Spleen (tissue), 11 donors: ENCODE results near the gene DEAF1. TPM values are rescaled to one million over a fixed set of nuclear protein-coding genes. Genes with fewer than 3 reads are reported as not detected.

Experiments
- DNase-seq: peaks from one replicate; pipeline ENCODE4 v3.0.0-alpha.2; 2020
- H3K27ac ChIP-seq, 8 donors: fragments of 200-600 bp; sonication (generic) in 7 of 8; 1 replicate in 4 of 8; 2 replicates in 4 of 8; pipeline versions ENCODE4 v1.5.0 to v1.8.0; 2016 to 2021; ENCODE audit warnings: inconsistent platforms in 4 of 8, mild to moderate bottlenecking in 4 of 8, moderate library complexity in 1 of 8
- H3K27me3 ChIP-seq, 7 donors: fragments of 200-600 bp; sonication (generic) in 6 of 7; replicated peaks in 1 of 7; 1 replicate in 4 of 7; 2 replicates in 3 of 7; pipeline versions ENCODE4 v1.5.0 to v1.8.0; 2016 to 2021; ENCODE audit warnings: inconsistent platforms in 3 of 7, mild to moderate bottlenecking in 1 of 7
- H3K36me3 ChIP-seq, 6 donors: fragments of 200-600 bp; sonication (generic) in 5 of 6; 1 replicate in 4 of 6; 2 replicates in 2 of 6; pipeline versions ENCODE4 v1.5.0 to v1.8.0; 2016 to 2021; ENCODE audit warnings: inconsistent platforms in 2 of 6
- H3K4me1 ChIP-seq, 6 donors: fragments of 200-600 bp; sonication (generic) in 5 of 6; 1 replicate in 3 of 6; 2 replicates in 3 of 6; pipeline versions ENCODE4 v1.5.0 to v1.8.0; 2016 to 2021; ENCODE audit warnings: inconsistent platforms in 3 of 6
- H3K4me3 ChIP-seq, 8 donors: fragments of 200-600 bp; sonication (generic) in 7 of 8; 1 replicate in 4 of 8; 2 replicates in 4 of 8; pipeline versions ENCODE4 v1.5.0 to v1.8.0; 2016 to 2021; ENCODE audit warnings: inconsistent platforms in 4 of 8, mild to moderate bottlenecking in 4 of 8, moderate library complexity in 2 of 8
- H3K9me3 ChIP-seq, 8 donors: fragments of 200-600 bp; sonication (generic) in 7 of 8; 1 replicate in 4 of 8; 2 replicates in 4 of 8; pipeline versions ENCODE4 v1.5.0 to v1.8.0; 2016 to 2021; ENCODE audit warnings: inconsistent platforms in 4 of 8
- CTCF ChIP-seq, 11 experiments: fragments of 200-600 bp in 7 of 11; fragments of 450-650 bp in 4 of 11; sonication (generic) in 4 of 11; IDR thresholded peaks in 8 of 11; conservative IDR thresholded peaks in 3 of 11; 1 replicate in 7 of 11; 2 replicates in 4 of 11; pipeline versions ENCODE4 v1.4.0 to v1.8.0; 2016 to 2021; ENCODE audit warnings: antibody characterized with exemption in 11 of 11, inconsistent platforms in 4 of 11, mild to moderate bottlenecking in 1 of 11
- POLR2A ChIP-seq, 3 donors: fragments of 450-650 bp; IDR thresholded peaks; one replicate each; pipeline ENCODE4 v1.5.1; 2017; ENCODE audit warnings: antibody characterized with exemption in 3 of 3, mild to moderate bottlenecking in 1 of 3
- POLR2AphosphoS5 ChIP-seq, 3 donors: sonication (generic); formaldehyde crosslinking; IDR thresholded peaks; one replicate each; pipeline ENCODE4 v1.5.1; 2017; ENCODE audit warnings: antibody characterized with exemption in 3 of 3
- WGBS, 5 donors: extraction: QIAGEN DNeasy Blood & Tissue Kit in 3 of 5; methylation state at CpG; one replicate each; pipeline versions ENCODE4 v1.1.5 to v1.1.7; 2013 to 2018; 5-methylcytosine and 5-hydroxymethylcytosine counted together
- intact Hi-C: fragments of 100-400 bp; cut with DNase I; formaldehyde crosslinking; loops from one replicate; pipeline ENCODE4 v1.15.0; 2023; ENCODE audit warnings: low total_unique reads
- polyA plus RNA-seq, 3 donors: library from polyadenylated mRNA; stranded (reverse); fragments of 200-250 nt; gene quantifications; one replicate each; pipeline ENCODE4 v1.2.1, GENCODE V29; 2013
- total RNA-seq, 7 donors: library from RNA; depleted of rRNA in 3 of 7; stranded (reverse); fragments of >200 nt in 3 of 7; fragmentation: NEBNext Ultra II Directional in 4 of 7; extraction: Animal tissue kit (Norgen Biotek cat#: 25700) in 4 of 7; gene quantifications; one replicate each; pipeline versions ENCODE4 v1.1.0 to v1.2.1, GENCODE V29; 2016 to 2021
- donor health status: healthy with polysubstance abuse.
- donor health status: DM: no; HTN: no; CAD: no; lungs with moderate emphysema.
- donor health status: DM: no; HTN: no; CAD: no.
- donor health status: Bipolar disorder and iron deficiency.
- donor health status: healthy.
- donor health status: DM: no; HTN: no; CAD: no.
- donor health status: DM: yes; HTN: yes; CAD: no.

The DEAF1 gene
- total and polyA plus RNA-seq, 10 donors: 21.8 to 44.9 (median 30.1) TPM

GRCh38 chr11:616320-617198, 78.5 kb downstream of the DEAF1 start:
- H3K4me1 ChIP-seq: peaks cover 21 to 68% (median 43%) of the 10 kb centered on the region in 6 donors
- H3K9me3 ChIP-seq: no peaks in the 10 kb centered on the region
- peaks cover 4 to 54% (median 28%) of the 10 kb centered on the region in 6 donors for H3K36me3 ChIP-seq
- peak overlapping the region in 7 of 8 donors; percentile 55 to 91 (median 67) for H3K4me3 ChIP-seq
- H3K27me3 ChIP-seq: no peaks in the 10 kb centered on the region
- 61 to 77% (median 65%) methylated on average over 31 to 39 of the region's 39 CpGs for WGBS, 5 donors
- H3K27ac ChIP-seq: peak overlapping the region; percentile 89 to 98 (median 96)
- intact Hi-C loops: no loop called here
- DNase-seq: peak; percentile 84
- TF ChIP-seq POLR2A (IDR thresholded peaks at IDR 0.05) (no peak), POLR2AphosphoS5 (IDR thresholded peaks at IDR 0.05) (peak in 1 of 3 donors; percentile 63)

- H3K4me3 ChIP-seq: peak within 1 kb of the TSS; percentile 55 to 91 (median 66)
- H3K27ac ChIP-seq: peak within 1 kb of the TSS; percentile 89 to 98 (median 96)
- H3K27me3 ChIP-seq: no peaks in the 10 kb centered on the region
- 2 to 5% (median 2%) methylated on average over 29 to 66 of the region's 66 CpGs for WGBS, 5 donors
- H3K4me1 ChIP-seq: peaks cover 21 to 63% (median 43%) of the 10 kb centered on the region in 6 donors
- H3K9me3 ChIP-seq: no peaks in the 10 kb centered on the region
- intact Hi-C loops: no loop called here
- DNase-seq: peak; percentile 99
- peaks cover 4 to 61% (median 37%) of the 10 kb centered on the region in 6 donors for H3K36me3 ChIP-seq
- peak; percentile 95 to 98 (median 96) for TF ChIP-seq POLR2AphosphoS5 (IDR thresholded peaks at IDR 0.05)
- peak; percentile 53 to 87 (median 86) for TF ChIP-seq POLR2A (IDR thresholded peaks at IDR 0.05)
- TF ChIP-seq CTCF (IDR thresholded peaks at IDR 0.05 in 8 of 11, conservative IDR thresholded peaks at IDR 0.05 in 3 of 11): peak in 4 of 11 experiments; percentile 6 to 22 (median 20)
Measured at GRCh38 chr11:615504-616319, 79.3 kb downstream of the DEAF1 start, which contains the start of gene IRF7. IRF7 (minus strand) TSS chr11:615950; CDS start chr11:615364, 586 bp downstream.

- Histone ChIP-seq H3K4me3 (peak overlapping the region; percentile 55 to 91 (median 66)), H3K27me3 (no peaks in the 10 kb centered on the region), H3K36me3 (peaks cover 4 to 69% (median 45%) of the 10 kb centered on the region in 6 donors), H3K9me3 (no peaks in the 10 kb centered on the region), H3K4me1 (peaks cover 21 to 55% (median 43%) of the 10 kb centered on the region in 6 donors), H3K27ac (peak overlapping the region; percentile 89 to 98 (median 96))
- peak; percentile 86 for DNase-seq
- TF ChIP-seq CTCF (IDR thresholded peaks at IDR 0.05 in 8 of 11, conservative IDR thresholded peaks at IDR 0.05 in 3 of 11): no peak
- TF ChIP-seq POLR2AphosphoS5 (IDR thresholded peaks at IDR 0.05): peak in 2 of 3 donors; percentile 26 to 37
- no peak for TF ChIP-seq POLR2A (IDR thresholded peaks at IDR 0.05)
- 64 to 76% (median 68%) methylated on average over 41 to 68 of the region's 68 CpGs for WGBS, 5 donors
- intact Hi-C loops: no loop called here
Measured at GRCh38 chr11:614623-615503, 80.2 kb downstream of the DEAF1 start.
